Measurements from ENCODE around the gene PARVB. TPM values are rescaled to one million over a fixed set of nuclear protein-coding genes. Genes with fewer than 3 reads are reported as not detected.

PARVB gene
- total and polyA plus RNA-seq, 11 donors, result 54.9 to 172 (median 95.8) TPM

DNA sequence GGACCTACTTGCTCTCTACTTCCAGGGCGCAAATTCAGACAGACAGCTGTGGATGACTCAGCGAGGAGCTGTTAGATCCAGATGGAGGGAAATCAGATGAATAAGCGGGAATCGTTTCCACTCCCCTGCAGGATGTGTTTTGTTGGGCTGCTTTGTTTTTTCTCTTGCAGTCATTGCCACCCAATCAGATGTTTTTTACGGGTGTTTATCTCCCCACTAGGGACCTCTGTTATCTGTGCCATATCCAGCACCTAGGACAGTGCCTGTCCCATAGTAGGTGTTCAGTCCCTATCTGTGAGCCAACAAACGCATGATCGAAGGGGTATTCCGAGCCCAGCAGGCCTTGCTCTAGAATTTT lies 105.5 kb downstream of the PARVB start:
- intact Hi-C loops (cut with DNase I), result no loop called here
- Histone ChIP-seq H3K36me3 (peaks cover 0 to 34% (median 21%) of the 10 kb centered on the region in 9 donors), H3K27me3 (no peaks in the 10 kb centered on the region), H3K9me3 (peaks cover 0 to 18% (median 5%) of the 10 kb centered on the region in 12 donors), H3K4me3 (no peak overlapping the region), H3K27ac (no peak overlapping the region), H3K4me1 (peaks cover 0 to 43% (median 15%) of the 10 kb centered on the region in 12 donors)
- WGBS, 4 donors, result 69 to 80% (median 72%) methylated on average over 8 of the region's 8 CpGs
- TF ChIP-seq POLR2A (IDR thresholded peaks at IDR 0.05), result no peak
- TF ChIP-seq, protein P1, sequence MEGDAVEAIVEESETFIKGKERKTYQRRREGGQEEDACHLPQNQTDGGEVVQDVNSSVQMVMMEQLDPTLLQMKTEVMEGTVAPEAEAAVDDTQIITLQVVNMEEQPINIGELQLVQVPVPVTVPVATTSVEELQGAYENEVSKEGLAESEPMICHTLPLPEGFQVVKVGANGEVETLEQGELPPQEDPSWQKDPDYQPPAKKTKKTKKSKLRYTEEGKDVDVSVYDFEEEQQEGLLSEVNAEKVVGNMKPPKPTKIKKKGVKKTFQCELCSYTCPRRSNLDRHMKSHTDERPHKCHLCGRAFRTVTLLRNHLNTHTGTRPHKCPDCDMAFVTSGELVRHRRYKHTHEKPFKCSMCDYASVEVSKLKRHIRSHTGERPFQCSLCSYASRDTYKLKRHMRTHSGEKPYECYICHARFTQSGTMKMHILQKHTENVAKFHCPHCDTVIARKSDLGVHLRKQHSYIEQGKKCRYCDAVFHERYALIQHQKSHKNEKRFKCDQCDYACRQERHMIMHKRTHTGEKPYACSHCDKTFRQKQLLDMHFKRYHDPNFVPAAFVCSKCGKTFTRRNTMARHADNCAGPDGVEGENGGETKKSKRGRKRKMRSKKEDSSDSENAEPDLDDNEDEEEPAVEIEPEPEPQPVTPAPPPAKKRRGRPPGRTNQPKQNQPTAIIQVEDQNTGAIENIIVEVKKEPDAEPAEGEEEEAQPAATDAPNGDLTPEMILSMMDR (IDR thresholded peaks at IDR 0.05), result no peak
- ATAC-seq (no peak), DNase-seq (no peak)

DNA sequence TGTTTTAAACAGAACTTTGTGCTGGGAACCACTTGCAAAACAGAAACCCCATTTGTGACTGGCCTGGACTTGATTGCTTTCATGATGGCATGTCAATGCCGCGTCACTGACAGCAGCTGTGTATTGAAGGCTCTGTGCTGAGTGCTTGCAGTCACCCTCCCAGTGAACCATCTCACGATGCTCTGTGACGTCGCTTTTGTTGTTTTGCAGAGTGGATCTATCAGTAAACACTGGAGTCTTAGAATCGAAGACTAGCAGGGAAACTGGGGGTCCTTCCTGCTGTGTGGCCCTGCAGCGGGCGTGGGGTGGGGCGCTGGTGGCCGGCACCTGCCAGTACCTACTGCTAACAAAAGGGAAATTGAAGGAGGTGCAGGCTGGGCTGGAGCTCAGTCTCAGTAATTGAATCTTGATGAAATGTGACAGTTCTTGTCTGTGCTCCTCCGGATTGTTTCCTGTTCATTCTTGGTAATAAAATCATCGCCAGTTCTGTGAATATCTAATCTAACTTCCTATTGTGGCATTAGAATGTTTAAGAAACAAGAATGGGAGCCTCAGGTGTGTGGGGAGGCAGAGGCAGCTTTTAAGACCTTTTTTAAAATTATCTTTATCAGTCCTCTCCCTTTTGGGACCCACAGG lies 106.1 kb downstream of the PARVB start:
- DNase-seq (peak in 1 of 5 donors; percentile 25), ATAC-seq (no peak)
- Histone ChIP-seq H3K27me3 (no peaks in the 10 kb centered on the region), H3K36me3 (peaks cover 0 to 40% (median 26%) of the 10 kb centered on the region in 9 donors), H3K4me3 (no peak overlapping the region), H3K27ac (no peak overlapping the region), H3K9me3 (peaks cover 0 to 18% (median 5%) of the 10 kb centered on the region in 12 donors), H3K4me1 (peaks cover 0 to 48% (median 16%) of the 10 kb centered on the region in 12 donors)
- 68 to 79% (median 78%) methylated on average over 12 of the region's 12 CpGs for WGBS, 4 donors
- TF ChIP-seq, protein P1 (IDR thresholded peaks at IDR 0.05), result no peak
- TF ChIP-seq POLR2A (IDR thresholded peaks at IDR 0.05), result no peak
- intact Hi-C loops (cut with DNase I), result no loop called here

DNA sequence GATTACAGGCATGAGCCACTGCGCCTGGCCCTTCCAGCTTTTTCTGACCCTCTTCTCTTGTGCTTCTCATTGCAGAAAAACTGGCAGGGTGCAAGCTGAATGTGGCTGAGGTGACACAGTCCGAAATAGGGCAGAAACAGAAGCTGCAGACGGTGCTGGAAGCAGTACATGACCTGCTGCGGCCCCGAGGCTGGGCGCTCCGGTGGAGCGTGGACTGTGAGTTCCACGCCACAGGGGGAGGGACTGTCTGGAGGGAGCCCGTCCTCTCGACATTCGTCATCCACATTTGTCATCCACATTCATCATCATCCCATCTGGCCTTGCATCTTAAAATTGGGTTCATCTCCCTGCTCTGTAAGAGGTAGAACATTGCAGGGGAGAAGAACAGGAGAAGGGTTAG lies 107.3 kb downstream of the PARVB start:
- Histone ChIP-seq H3K36me3 (peaks cover 0 to 52% (median 35%) of the 10 kb centered on the region in 9 donors), H3K4me1 (peaks cover 0 to 48% (median 16%) of the 10 kb centered on the region in 12 donors), H3K4me3 (no peak overlapping the region), H3K27ac (no peak overlapping the region), H3K9me3 (peaks cover 0 to 12% (median 5%) of the 10 kb centered on the region in 12 donors), H3K27me3 (no peaks in the 10 kb centered on the region)
- intact Hi-C loops (cut with DNase I), result no loop called here
- TF ChIP-seq POLR2A (IDR thresholded peaks at IDR 0.05), result no peak
- TF ChIP-seq, protein P1 (IDR thresholded peaks at IDR 0.05), result no peak
- WGBS, 4 donors, result 93 to 98% (median 97%) methylated on average over 12 of the region's 12 CpGs
- ATAC-seq (no peak), DNase-seq (peak in 1 of 5 donors; percentile 36)

DNA sequence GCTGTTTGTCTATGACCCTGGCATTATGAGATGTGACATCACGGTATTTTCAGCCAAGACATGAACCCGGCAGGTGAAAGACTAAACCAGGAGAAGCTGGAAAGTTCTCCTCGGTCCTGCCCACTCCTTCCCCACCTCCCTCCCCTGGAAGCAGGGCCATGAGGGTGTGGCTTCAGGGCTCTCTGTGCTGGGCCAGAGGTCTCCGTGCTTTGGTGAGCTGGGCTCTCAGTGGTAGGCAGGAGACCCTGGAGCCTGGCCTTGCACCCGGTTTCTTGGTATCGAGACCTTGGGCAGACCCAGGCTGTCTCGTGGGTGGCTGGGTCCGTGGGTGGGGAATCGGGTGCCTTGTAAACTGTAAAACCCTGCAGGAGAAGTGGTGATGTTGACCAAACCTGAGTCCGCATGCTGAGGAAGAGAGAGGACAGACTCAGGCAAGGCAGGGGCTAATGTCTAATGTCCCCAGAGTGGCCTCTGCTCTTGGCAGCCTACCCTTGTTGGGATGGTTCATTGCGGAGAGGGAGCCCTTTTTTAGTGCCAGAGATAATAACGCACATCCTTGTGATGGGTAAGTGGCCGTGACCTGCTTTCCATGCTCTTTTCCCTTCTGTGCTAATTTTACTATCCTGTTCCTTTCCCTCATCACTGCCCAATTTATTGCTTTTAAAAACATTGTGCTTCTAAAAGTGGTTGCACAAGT lies 108.0 kb downstream of the PARVB start:
- Histone ChIP-seq H3K36me3 (peaks cover 0 to 59% (median 41%) of the 10 kb centered on the region in 9 donors), H3K4me1 (peaks cover 0 to 48% (median 15%) of the 10 kb centered on the region in 12 donors), H3K27ac (peak overlapping the region in 1 of 12 donors; percentile 4), H3K4me3 (no peak overlapping the region), H3K9me3 (peaks cover 0 to 12% (median 2%) of the 10 kb centered on the region in 12 donors), H3K27me3 (no peaks in the 10 kb centered on the region)
- ATAC-seq (peak; percentile 24 to 44 (median 34)), DNase-seq (peak in 1 of 5 donors; percentile 29)
- intact Hi-C loops (cut with DNase I), result no loop called here
- TF ChIP-seq, protein P1 (IDR thresholded peaks at IDR 0.05), result no peak
- TF ChIP-seq POLR2A (IDR thresholded peaks at IDR 0.05), result no peak
- whole genome bisulfite sequencing, 4 donors, result 77 to 85% (median 82%) methylated on average over 13 of the region's 13 CpGs
